Immature natural killer cell (primary cell): ENCODE measurements around the gene PNMA8B. TPM values are rescaled to one million over a fixed set of nuclear protein-coding genes. Genes with fewer than 3 reads are reported as not detected.

Source experiments
- DNase-seq, 3 donors: peaks; one replicate each; pipeline ENCODE4 v3.0.0; 2022; ENCODE audit warnings: mixed read lengths in 1 of 3
- H3K27ac Mint-ChIP-seq, 6 donors: one replicate each; pipeline ENCODE4 v1.8.0; 2020; ENCODE audit warnings: mixed read lengths in 6 of 6, mild to moderate bottlenecking in 5 of 6, inconsistent platforms in 4 of 6, moderate library complexity in 3 of 6
- H3K27me3 Mint-ChIP-seq, 3 donors: one replicate each; pipeline ENCODE4 v1.8.0; 2020 to 2021; ENCODE audit warnings: low read depth in 3 of 3, mild to moderate bottlenecking in 3 of 3, mixed read lengths in 3 of 3, moderate library complexity in 3 of 3, inconsistent platforms in 1 of 3
- H3K36me3 Mint-ChIP-seq, 3 donors: one replicate each; pipeline ENCODE4 v1.8.0; 2020; ENCODE audit warnings: mixed read lengths in 3 of 3, inconsistent platforms in 2 of 3, mild to moderate bottlenecking in 2 of 3
- H3K4me1 Mint-ChIP-seq, 2 donors: one replicate each; pipeline ENCODE4 v1.8.0; 2020; ENCODE audit warnings: inconsistent platforms in 2 of 2, mild to moderate bottlenecking in 2 of 2, mixed read lengths in 2 of 2, moderate library complexity in 1 of 2
- H3K4me3 Mint-ChIP-seq, 5 donors: one replicate each; pipeline ENCODE4 v1.8.0; 2020; ENCODE audit warnings: mild to moderate bottlenecking in 5 of 5, mixed read lengths in 5 of 5, inconsistent platforms in 3 of 5, moderate library complexity in 3 of 5
- H3K9me3 Mint-ChIP-seq, 6 donors: one replicate each; pipeline ENCODE4 v1.8.0; 2020; ENCODE audit warnings: mild to moderate bottlenecking in 6 of 6, mixed read lengths in 6 of 6, inconsistent platforms in 4 of 6, moderate library complexity in 3 of 6
- polyA plus RNA-seq, 3 donors: library from polyadenylated mRNA; unstranded; fragments of 300-500 nt; fragmentation: Illumina TruSeq; gene quantifications; one replicate each; pipeline ENCODE4 v1.2.3, GENCODE V29; 2021

Gene PNMA8B
- polyA plus RNA-seq, 3 donors from 2014 or later, result not detected

DNA sequence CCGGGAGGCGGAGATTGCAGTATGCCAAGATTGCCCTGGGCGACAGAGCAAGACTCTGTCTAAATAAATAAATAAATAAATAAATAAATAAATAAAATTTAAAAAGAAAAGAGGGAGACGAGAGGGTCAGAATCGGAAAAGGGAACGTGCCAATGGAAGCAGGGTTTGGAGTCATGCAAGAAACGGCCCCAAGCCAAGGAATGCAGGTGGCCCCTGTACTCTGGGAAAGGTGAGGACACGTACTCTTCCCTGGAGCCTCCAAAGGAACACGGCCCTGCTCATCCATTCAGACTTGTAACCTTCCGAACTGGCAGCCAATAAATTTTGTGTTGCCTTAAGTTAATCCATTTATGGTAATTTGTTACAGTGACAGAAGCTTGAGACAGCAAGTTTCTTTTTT is 47.1 kb downstream of the PNMA8B start:
- H3K9me3 Mint-ChIP-seq, result peaks cover 0 to 9% (median 6%) of the 10 kb centered on the region in 6 donors
- no peak for DNase-seq
- H3K27me3 Mint-ChIP-seq, result peaks cover 4 to 18% (median 8%) of the 10 kb centered on the region in 3 donors
- H3K36me3 Mint-ChIP-seq, result peaks cover 0 to 7% (median 0%) of the 10 kb centered on the region in 3 donors
- H3K4me3 Mint-ChIP-seq, result no peak overlapping the region
- no peak overlapping the region for H3K27ac Mint-ChIP-seq
- no peaks in the 10 kb centered on the region for H3K4me1 Mint-ChIP-seq

DNA sequence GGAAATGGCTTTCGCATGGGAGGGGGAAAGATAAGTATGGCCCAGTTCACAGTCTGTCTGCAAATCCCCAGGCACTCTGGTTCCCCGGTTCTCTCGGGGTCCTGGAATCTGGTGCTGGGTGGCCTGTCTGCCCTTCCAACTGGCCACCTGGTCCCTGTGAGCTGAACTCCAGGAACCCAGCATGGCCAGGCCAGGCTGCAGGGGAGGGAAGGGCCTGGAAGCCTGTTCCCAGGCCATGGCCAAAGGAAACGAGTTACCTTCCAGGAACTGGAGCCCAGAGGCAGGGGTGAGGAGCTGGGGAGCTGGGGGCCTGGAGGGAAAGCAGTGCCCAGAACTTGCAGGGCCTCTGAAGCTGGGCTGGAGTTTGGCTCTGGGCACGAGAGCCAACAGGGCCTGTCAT is 47.8 kb downstream of the PNMA8B start:
- Mint-ChIP-seq H3K4me1 (no peaks in the 10 kb centered on the region), H3K27me3 (peaks cover 4 to 18% (median 5%) of the 10 kb centered on the region in 3 donors), H3K4me3 (no peak overlapping the region), H3K27ac (no peak overlapping the region), H3K9me3 (peaks cover 0 to 9% (median 6%) of the 10 kb centered on the region in 6 donors), H3K36me3 (peaks cover 0 to 7% (median 0%) of the 10 kb centered on the region in 3 donors)
- no peak for DNase-seq

DNA sequence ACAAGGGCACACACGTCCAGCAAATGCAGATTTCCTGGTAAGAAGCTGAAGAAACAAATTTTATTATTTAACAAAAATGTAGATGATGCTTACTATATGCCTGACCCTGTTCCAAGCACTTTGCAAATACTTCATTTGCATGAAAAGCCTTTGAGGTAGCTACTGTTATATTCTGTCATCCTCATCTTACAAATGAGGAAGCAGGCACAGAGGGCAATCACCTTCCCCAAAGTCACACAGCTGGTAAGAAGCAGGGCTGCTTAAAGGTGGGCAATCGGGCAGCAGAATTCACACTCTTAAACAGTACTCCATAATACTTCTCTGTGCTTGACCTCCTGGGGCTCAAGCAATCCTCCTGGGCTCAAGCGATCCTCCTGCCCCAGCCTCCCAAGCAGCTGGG is 48.7 kb downstream of the PNMA8B start:
- Mint-ChIP-seq H3K36me3 (peaks cover 0 to 7% (median 0%) of the 10 kb centered on the region in 3 donors), H3K27me3 (peaks cover 4 to 18% (median 5%) of the 10 kb centered on the region in 3 donors), H3K4me1 (no peaks in the 10 kb centered on the region), H3K27ac (no peak overlapping the region), H3K9me3 (peaks cover 0 to 9% (median 6%) of the 10 kb centered on the region in 6 donors), H3K4me3 (no peak overlapping the region)
- no peak for DNase-seq

DNA sequence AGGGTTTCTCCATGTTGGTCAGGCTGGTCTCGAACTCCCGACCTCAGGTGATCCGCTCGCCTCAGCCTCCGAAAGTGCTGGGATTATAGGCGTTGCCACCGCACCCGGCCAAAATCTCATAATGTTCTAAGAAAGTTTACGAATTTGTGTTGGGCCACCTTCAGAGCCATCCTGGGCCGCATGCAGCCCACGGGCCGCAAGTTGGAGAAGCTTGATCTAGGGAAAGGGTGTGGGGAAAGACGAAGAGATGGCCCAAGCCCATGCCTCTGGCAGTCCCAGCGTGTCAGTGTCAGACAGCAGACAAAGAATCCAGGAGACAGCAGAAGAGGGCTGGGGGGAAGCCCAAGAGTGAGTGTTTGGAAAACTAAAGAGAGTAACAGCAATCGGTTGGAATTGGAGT is 49.6 kb downstream of the PNMA8B start:
- Mint-ChIP-seq H3K27ac (no peak overlapping the region), H3K4me3 (no peak overlapping the region), H3K36me3 (peaks cover 0 to 7% (median 0%) of the 10 kb centered on the region in 3 donors), H3K4me1 (no peaks in the 10 kb centered on the region), H3K9me3 (peaks cover 0 to 9% (median 6%) of the 10 kb centered on the region in 6 donors), H3K27me3 (peaks cover 4 to 18% (median 5%) of the 10 kb centered on the region in 3 donors)
- DNase-seq, result no peak

DNA sequence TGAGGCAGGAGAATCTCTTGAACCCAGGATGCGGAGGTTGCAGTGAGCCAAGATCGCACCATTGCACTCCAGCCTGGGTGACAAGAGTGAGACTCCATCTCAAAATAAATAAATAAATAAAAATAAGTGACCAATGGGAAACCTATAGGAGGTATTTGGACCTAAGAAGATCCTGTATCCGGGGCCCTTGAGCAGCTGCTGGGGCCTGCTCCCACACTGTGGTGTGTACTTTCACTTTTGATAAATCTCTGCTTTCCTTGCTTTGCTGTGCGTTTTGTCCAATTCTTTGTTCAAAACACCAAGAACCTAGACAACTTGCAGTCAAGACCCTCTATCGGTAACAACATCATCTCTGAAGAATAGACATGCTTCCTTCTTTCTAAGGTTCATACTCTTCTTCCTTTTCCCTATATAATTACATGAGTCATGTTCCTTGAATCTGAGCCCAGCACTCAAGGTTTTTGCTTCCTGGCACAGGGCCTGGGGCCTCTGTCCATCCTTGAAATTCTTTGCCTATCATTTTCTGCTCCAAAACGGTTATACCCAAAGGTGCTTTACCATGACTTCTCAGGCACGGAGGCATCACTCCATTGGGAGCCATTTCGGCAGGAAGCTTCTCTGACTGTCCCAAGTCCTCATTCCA is 52.7 kb downstream of the PNMA8B start:
- Mint-ChIP-seq H3K27me3 (peaks cover 2 to 6% (median 4%) of the 10 kb centered on the region in 3 donors), H3K9me3 (no peaks in the 10 kb centered on the region), H3K4me3 (no peak overlapping the region), H3K36me3 (no peaks in the 10 kb centered on the region), H3K27ac (no peak overlapping the region), H3K4me1 (no peaks in the 10 kb centered on the region)
- no peak for DNase-seq

DNA sequence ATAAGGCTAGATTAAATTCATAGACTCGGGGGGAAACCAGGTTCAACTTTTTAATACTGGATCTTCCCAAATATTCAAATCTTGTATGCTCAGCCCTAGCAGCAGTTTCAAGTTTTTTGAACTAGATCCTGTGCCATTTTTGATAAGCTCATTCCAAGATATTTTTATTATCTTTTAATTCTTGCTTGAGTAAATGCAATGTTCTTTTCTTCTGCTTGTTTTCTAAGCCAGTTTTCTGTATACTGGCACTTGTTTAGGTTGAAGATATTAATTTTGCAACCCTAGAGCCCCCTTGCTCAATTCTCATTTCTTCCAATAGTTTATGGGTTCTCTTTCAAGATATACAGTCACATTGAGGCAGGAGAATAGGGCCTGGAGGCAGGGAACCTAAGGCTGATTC is 53.8 kb downstream of the PNMA8B start:
- Mint-ChIP-seq H3K36me3 (no peaks in the 10 kb centered on the region), H3K4me1 (no peaks in the 10 kb centered on the region), H3K27me3 (peaks cover 3 to 5% (median 4%) of the 10 kb centered on the region in 3 donors), H3K27ac (no peak overlapping the region), H3K4me3 (no peak overlapping the region), H3K9me3 (no peaks in the 10 kb centered on the region)
- DNase-seq, result no peak

Other genes with a start within 250 kb of the PNMA8B start
- not detected for gene HIF3A, start 198.8 kb downstream of the PNMA8B start, polyA plus RNA-seq
- gene PPP5C, start 148.8 kb downstream of the PNMA8B start, polyA plus RNA-seq, result 10 to 100 TPM; 25.0 to 80.9 (median 63.8) TPM
- gene CCDC8, start 82.3 kb downstream of the PNMA8B start, polyA plus RNA-seq, result not detected
- gene PNMA8C, start 66.9 kb downstream of the PNMA8B start, polyA plus RNA-seq, result under 1 TPM in 1 of 3 donors, not detected in 2; 0.04 TPM
- not detected for gene PNMA8A, start 24.3 kb downstream of the PNMA8B start, polyA plus RNA-seq
- 100 to 1,000 TPM; 151 to 185 (median 178) TPM for gene CALM3, start 105.5 kb upstream of the PNMA8B start, polyA plus RNA-seq
- gene PTGIR, start 129.2 kb upstream of the PNMA8B start, polyA plus RNA-seq, result under 1 TPM in 2 of 3 donors, not detected in 1; 0.14 to 0.52 TPM
- gene GNG8, start 140.3 kb upstream of the PNMA8B start, polyA plus RNA-seq, result not detected
- gene DACT3, start 165.3 kb upstream of the PNMA8B start, polyA plus RNA-seq, result not detected
- 100 to 1,000 TPM in 1 of 3 donors, 10 to 100 TPM in 2; 36.3 to 116 (median 36.3) TPM for gene PRKD2, start 221.2 kb upstream of the PNMA8B start, polyA plus RNA-seq